H1 (cell line): ENCODE data around the gene GPSM1. TPM values are rescaled to one million over a fixed set of nuclear protein-coding genes. Genes with fewer than 3 reads are reported as not detected.

ENCODE experiments used
- CTCF ChIA-PET: fragments of 300-600 bp; sonication (Branson Sonifier 250); formaldehyde crosslinking; loops from one replicate; lab custom pipeline; 2021; ENCODE audit not compliant: partially characterized antibody; lab: Charles Lee
- POLR2A ChIA-PET: fragments of 300-600 bp; sonication (Branson Sonifier 250); formaldehyde crosslinking; loops from one replicate; lab custom pipeline; 2021; ENCODE audit warnings: inconsistent platforms; ENCODE audit not compliant: partially characterized antibody; lab: Charles Lee
- DNase-seq, 2 experiments: peaks; one replicate each; pipeline versions ENCODE4 v3.0.0 to v3.0.0-alpha.2; 2010 to 2022; ENCODE audit warnings: low spot score in 2 of 2, low read depth in 1 of 2, mixed read lengths in 1 of 2
- FAIRE-seq: peaks from 2 replicates; lab custom pipeline; 2011; peaks lifted over from hg19 to GRCh38; lab: Jason Lieb, UNC
- H2AFZ ChIP-seq: 2 replicates; pipeline ENCODE4 v1.8.1; 2012; ENCODE audit warnings: low read length, inconsistent platforms
- H2AK5ac ChIP-seq: 2 replicates; pipeline ENCODE4 v1.6.1; 2013; ENCODE audit warnings: low read depth, low read length
- H2BK120ac ChIP-seq: replicated peaks from 2 replicates; pipeline ENCODE3; 2013; ENCODE audit warnings: low read depth, low read length, inconsistent platforms
- H2BK12ac ChIP-seq: 2 replicates; pipeline ENCODE4 v1.6.1; 2013; ENCODE audit warnings: low read depth, low read length
- H2BK15ac ChIP-seq: 2 replicates; pipeline ENCODE4 v1.6.1; 2013; ENCODE audit warnings: low read length
- H2BK20ac ChIP-seq: 2 replicates; pipeline ENCODE4 v1.6.1; 2013; ENCODE audit warnings: low read length
- H2BK5ac ChIP-seq: 2 replicates; pipeline ENCODE4 v1.6.1; 2013; ENCODE audit warnings: low read depth, low read length
- H3K14ac ChIP-seq: 2 replicates; pipeline ENCODE4 v1.6.1; 2013; ENCODE audit warnings: inconsistent platforms; ENCODE audit not compliant: insufficient read length
- H3K18ac ChIP-seq: 2 replicates; pipeline ENCODE4 v1.6.1; 2013; ENCODE audit warnings: low read length; ENCODE audit errors: extremely low read depth
- H3K23ac ChIP-seq: 2 replicates; pipeline ENCODE4 v1.6.1; 2013; ENCODE audit warnings: inconsistent platforms; ENCODE audit not compliant: insufficient read length
- H3K23me2 ChIP-seq: 2 replicates; pipeline ENCODE4 v1.6.1; 2013; ENCODE audit warnings: low read depth, low read length
- H3K27ac ChIP-seq: 2 replicates; pipeline ENCODE4 v1.6.1; 2011; ENCODE audit warnings: low read depth, low read length, inconsistent platforms
- H3K27me3 ChIP-seq, 4 experiments: replicated peaks in 1 of 4; 1 replicate in 1 of 4; 2 replicates in 3 of 4; pipeline versions ENCODE4 v1.6.1 to v1.8.1; 2011 to 2013; ENCODE audit warnings: low read length in 3 of 4, mild to moderate bottlenecking in 3 of 4, inconsistent platforms in 2 of 4, mixed read lengths in 2 of 4, moderate library complexity in 1 of 4; ENCODE audit not compliant: control insufficient read depth in 3 of 4, insufficient read depth in 3 of 4; ENCODE audit errors: extremely low read depth in 1 of 4
- H3K36me3 ChIP-seq, 4 experiments: 2 replicates each; pipeline versions ENCODE4 v1.6.1 to v1.8.1; 2011 to 2013; ENCODE audit warnings: mild to moderate bottlenecking in 4 of 4, low read length in 3 of 4, moderate library complexity in 2 of 4, control low read depth in 1 of 4, inconsistent platforms in 1 of 4; ENCODE audit not compliant: insufficient read depth in 4 of 4, control insufficient read depth in 2 of 4
- H3K4ac ChIP-seq: replicated peaks from 2 replicates; pipeline ENCODE3; 2013; ENCODE audit warnings: low read length, low read depth, mixed read lengths, inconsistent platforms; ENCODE audit not compliant: insufficient read length
- H3K4me1 ChIP-seq, 4 experiments: replicated peaks in 1 of 4; 1 replicate in 1 of 4; 2 replicates in 3 of 4; pipeline versions ENCODE4 v1.6.1 to v1.8.1; 2011 to 2013; ENCODE audit warnings: low read length in 3 of 4, inconsistent platforms in 2 of 4, mixed read lengths in 1 of 4; ENCODE audit not compliant: insufficient read depth in 4 of 4, control insufficient read depth in 3 of 4
- H3K4me2 ChIP-seq, 2 experiments: 2 replicates each; pipeline versions ENCODE4 v1.6.1 to v1.8.1; 2011 to 2013; ENCODE audit warnings: low read depth in 2 of 2, low read length in 2 of 2, control low read depth in 1 of 2, inconsistent platforms in 1 of 2, mild to moderate bottlenecking in 1 of 2; ENCODE audit not compliant: insufficient read depth in 1 of 2
- H3K4me3 ChIP-seq, 4 experiments: fragments of 200-600, 300-600 bp in 1 of 4; sonication (generic), shearing (Covaris generic), sonication (Bioruptor Twin) in 1 of 4; 2 replicates each; pipeline versions ENCODE4 v1.5.1 to v1.8.1; 2011 to 2016; ENCODE audit warnings: low read length in 4 of 4, low read depth in 3 of 4, control low read depth in 2 of 4, inconsistent platforms in 2 of 4, mild to moderate bottlenecking in 2 of 4, mixed read lengths in 1 of 4, moderate library complexity in 1 of 4; ENCODE audit not compliant: insufficient read depth in 2 of 4; ENCODE audit errors: extremely low read depth in 1 of 4
- H3K56ac ChIP-seq: replicated peaks from 2 replicates; pipeline ENCODE3; 2013; ENCODE audit warnings: low read depth, mild to moderate bottlenecking, mixed read lengths, low read length, inconsistent platforms; ENCODE audit not compliant: insufficient read length
- H3K79me1 ChIP-seq: 2 replicates; pipeline ENCODE4 v1.6.1; 2013; ENCODE audit warnings: low read depth, low read length, control low read depth
- H3K79me2 ChIP-seq, 2 experiments: 2 replicates each; pipeline versions ENCODE4 v1.6.1 to v1.8.1; 2012 to 2013; ENCODE audit warnings: low read length in 2 of 2, mild to moderate bottlenecking in 2 of 2, inconsistent platforms in 1 of 2; ENCODE audit not compliant: insufficient read depth in 2 of 2, control insufficient read depth in 1 of 2
- H3K9ac ChIP-seq, 4 experiments: replicated peaks in 1 of 4; 1 replicate in 1 of 4; 2 replicates in 3 of 4; pipeline versions ENCODE4 v1.6.1 to v1.8.1; 2011 to 2013; ENCODE audit warnings: low read depth in 3 of 4, low read length in 3 of 4, control low read depth in 2 of 4, mild to moderate bottlenecking in 2 of 4, moderate library complexity in 2 of 4, inconsistent platforms in 1 of 4; ENCODE audit errors: extremely low read depth in 1 of 4
- H3K9me3 ChIP-seq, 2 experiments: 2 replicates each; pipeline versions ENCODE4 v1.6.1 to v1.8.1; 2012 to 2013; ENCODE audit warnings: mild to moderate bottlenecking in 2 of 2, moderate library complexity in 2 of 2, control low read depth in 1 of 2, inconsistent platforms in 1 of 2, low read depth in 1 of 2, low read length in 1 of 2, mixed read lengths in 1 of 2; ENCODE audit not compliant: insufficient read depth in 2 of 2
- H4K20me1 ChIP-seq, 2 experiments: replicated peaks in 1 of 2; 2 replicates each; pipeline versions ENCODE3 to v1.8.1; 2011 to 2013; ENCODE audit warnings: inconsistent platforms in 2 of 2, low read length in 2 of 2, mild to moderate bottlenecking in 1 of 2; ENCODE audit not compliant: insufficient read depth in 2 of 2, control insufficient read depth in 1 of 2
- H4K5ac ChIP-seq: 2 replicates; pipeline ENCODE4 v1.6.1; 2013; ENCODE audit warnings: low read length, low read depth, mixed read lengths, inconsistent platforms; ENCODE audit not compliant: insufficient read length
- H4K8ac ChIP-seq: 2 replicates; pipeline ENCODE4 v1.8.0; 2013; ENCODE audit warnings: mild to moderate bottlenecking, moderate library complexity, low read length, inconsistent platforms; ENCODE audit not compliant: insufficient read depth; ENCODE audit errors: extremely low read depth
- H4K91ac ChIP-seq: replicated peaks from 2 replicates; pipeline ENCODE3; 2013; ENCODE audit warnings: low read length, mixed read lengths, inconsistent platforms; ENCODE audit not compliant: insufficient read length
- CBX8 ChIP-seq: fragments of 300-800, 300-1000 bp; sonication (generic); IDR thresholded peaks from 2 replicates; pipeline ENCODE4 v1.7.1; 2016; ENCODE audit warnings: low read depth, low read length, borderline replicate concordance
- CEBPB ChIP-seq: IDR thresholded peaks from 2 replicates; pipeline ENCODE4 v1.6.1; 2012; ENCODE audit warnings: low read depth, low read length
- EGR1 ChIP-seq: IDR thresholded peaks from 2 replicates; pipeline ENCODE4 v1.6.1; 2011; ENCODE audit warnings: low read depth, low read length, borderline replicate concordance
- GABPA ChIP-seq: IDR thresholded peaks from 2 replicates; pipeline ENCODE4 v1.6.1; 2011; ENCODE audit warnings: mild to moderate bottlenecking, low read length, moderate library complexity, borderline replicate concordance; ENCODE audit not compliant: insufficient read depth
- KDM5A ChIP-seq: fragments of 200-600 bp; IDR thresholded peaks from 2 replicates; pipeline ENCODE4 v1.7.1; 2012; ENCODE audit warnings: mild to moderate bottlenecking, low read length, inconsistent platforms, mixed read lengths
- MAFK ChIP-seq: IDR thresholded peaks from 2 replicates; pipeline ENCODE4 v1.6.1; 2012; ENCODE audit warnings: low read depth, mild to moderate bottlenecking, improper control_type of control experiment, low read length
- POLR2A ChIP-seq, 2 experiments: IDR thresholded peaks; 1 replicate in 1 of 2; 2 replicates in 1 of 2; pipeline ENCODE4 v1.6.1; 2011; ENCODE audit warnings: low read depth in 2 of 2, low read length in 2 of 2, mild to moderate bottlenecking in 2 of 2; ENCODE audit errors: control extremely low read depth in 1 of 2
- RAD21 ChIP-seq, 2 experiments: IDR thresholded peaks in 1 of 2; conservative IDR thresholded peaks in 1 of 2; 2 replicates each; pipeline ENCODE4 v1.6.1; 2011; ENCODE audit warnings: low read depth in 2 of 2, low read length in 2 of 2, improper control_type of control experiment in 1 of 2, inconsistent platforms in 1 of 2, mild to moderate bottlenecking in 1 of 2, moderate library complexity in 1 of 2
- RFX5 ChIP-seq: IDR thresholded peaks from 2 replicates; pipeline ENCODE4 v1.6.1; 2011; ENCODE audit warnings: low read depth, low read length, improper control_type of control experiment, borderline replicate concordance
- ZNF274 ChIP-seq: IDR thresholded peaks from 2 replicates; pipeline ENCODE4 v1.7.0; 2012; ENCODE audit warnings: low read length, borderline replicate concordance; ENCODE audit errors: extremely low read depth
- WGBS, 2 experiments: shearing (Covaris generic) in 1 of 2; methylation state at CpG; one replicate each; pipeline versions ENCODE4 v1.1.6 to v1.1.7; 2013 to 2015; ENCODE audit warnings: low lambda C conversion rate in 2 of 2, mixed read lengths in 2 of 2, inconsistent platforms in 1 of 2, low coverage in 1 of 2, missing lambda C conversion rate in 1 of 2; ENCODE audit not compliant: insufficient replicate concordance in 2 of 2, insufficient coverage in 1 of 2, insufficient read length in 1 of 2; ENCODE audit errors: extremely low coverage in 1 of 2, missing lambda C conversion rate in 1 of 2; 5-methylcytosine and 5-hydroxymethylcytosine counted together
- polyA plus RNA-seq, 7 experiments: library from polyadenylated mRNA; depleted of rRNA in 3 of 7; stranded (reverse) in 5 of 7; unstranded in 2 of 7; fragments of >200 nt in 5 of 7; fragments of 200-250 nt in 2 of 7; gene quantifications; 1 replicate in 5 of 7; 2 replicates in 1 of 7; 4 replicates in 1 of 7; pipeline versions ENCODE4 v1.2.1 to v1.2.3, GENCODE V29; 2011 to 2013; ENCODE audit warnings: missing spikeins in 2 of 7, mixed read lengths in 2 of 7
- total RNA-seq: library from RNA; stranded (reverse); fragmentation: NEBNext Ultra II Directional; extraction: Animal tissue kit (Norgen Biotek cat#: 25700); gene quantifications from 2 replicates; pipeline ENCODE4 v1.2.1, GENCODE V29; 2021
- TF ChIP-seq, protein P1 (sequence below): IDR thresholded peaks from 2 replicates; pipeline ENCODE4 v1.6.1; 2012; ENCODE audit warnings: inconsistent platforms

The GPSM1 gene
- total and polyA plus RNA-seq, 2 of the 8 experiments (the other 6 are each of a cell fraction or from before 2014, with no cell fraction given), result 12.8 to 18.0 TPM

DNA sequence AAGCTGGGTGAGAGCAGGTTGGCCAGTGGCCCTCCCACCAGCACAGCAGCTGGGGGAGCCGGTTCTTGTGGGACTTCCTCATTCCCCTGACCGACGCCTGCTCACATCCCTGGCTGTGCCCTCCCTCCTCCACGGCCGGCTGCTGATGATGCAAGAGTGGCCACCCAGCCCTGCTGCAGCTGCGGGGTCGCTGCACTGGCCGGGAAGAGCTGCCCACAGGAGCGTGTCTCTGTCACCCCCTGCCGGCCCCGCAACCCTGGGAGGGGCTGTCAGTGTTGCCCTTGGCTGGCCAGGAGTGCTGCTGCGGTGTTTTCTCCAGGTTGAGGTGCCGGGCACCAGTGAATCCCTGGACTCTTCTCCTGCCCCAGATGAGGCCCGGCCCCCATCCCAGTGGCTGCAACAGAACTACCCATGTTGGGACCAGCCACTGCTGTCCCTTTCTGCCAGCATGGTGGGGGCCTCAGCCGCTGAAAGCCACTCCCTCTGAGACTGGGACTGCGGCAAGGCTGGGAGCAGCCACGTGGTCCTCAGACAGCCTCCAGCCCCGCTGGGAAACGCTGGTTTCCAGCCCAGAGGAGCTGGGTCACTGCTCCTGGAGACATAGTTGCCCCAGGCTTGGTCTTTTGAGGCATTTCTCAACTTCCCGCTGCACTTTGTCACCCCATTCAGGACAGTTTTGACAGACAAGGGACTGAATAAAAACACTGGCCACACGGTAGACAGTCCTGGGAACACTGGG is 45.4 kb downstream of the GPSM1 start:
- H2BK5ac ChIP-seq, result no peak overlapping the region
- ChIA-PET CTCF (interaction anchor here (0.7 to 3.0 kb wide), 4 partner anchors 10 to 60 kb away, joined by 3 to 19 read pairs (median 10); partner anchors contain the start of gene DNLZ), POLR2A (interaction anchor here (0.9 to 7.2 kb wide), 12 partner anchors 6 to 66 kb away, joined by 3 to 43 read pairs (median 8); partner anchors contain the start of gene DNLZ)
- no peak for FAIRE-seq
- H3K4ac ChIP-seq, result no peak overlapping the region
- H3K79me2 ChIP-seq, result no peaks in the 10 kb centered on the region
- no peak overlapping the region for H2BK120ac ChIP-seq
- H3K4me2 ChIP-seq, result no peak overlapping the region
- no peak overlapping the region for H3K18ac ChIP-seq
- H2AK5ac ChIP-seq, result no peak overlapping the region
- TF ChIP-seq, protein P1, sequence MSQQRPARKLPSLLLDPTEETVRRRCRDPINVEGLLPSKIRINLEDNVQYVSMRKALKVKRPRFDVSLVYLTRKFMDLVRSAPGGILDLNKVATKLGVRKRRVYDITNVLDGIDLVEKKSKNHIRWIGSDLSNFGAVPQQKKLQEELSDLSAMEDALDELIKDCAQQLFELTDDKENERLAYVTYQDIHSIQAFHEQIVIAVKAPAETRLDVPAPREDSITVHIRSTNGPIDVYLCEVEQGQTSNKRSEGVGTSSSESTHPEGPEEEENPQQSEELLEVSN, result no peak
- TF ChIP-seq GABPA, result no peak
- no peak for TF ChIP-seq KDM5A
- no peak for TF ChIP-seq RFX5
- TF ChIP-seq POLR2A (IDR thresholded peaks at IDR 0.05; ENCODE audit: control extremely low read depth in 1 of 2, low read depth in 2 of 2, low read length in 2 of 2), result no peak
- TF ChIP-seq RAD21 (IDR thresholded peaks at IDR 0.05 in 1 of 2, conservative IDR thresholded peaks at IDR 0.05 in 1 of 2; ENCODE audit: low read depth in 2 of 2, low read length in 2 of 2), result 0 out of 4 replicates have a peak, but pooled peaks of 1 of the 2 experiments have one; percentile 1
- peak; percentile 74 for TF ChIP-seq CEBPB
- TF ChIP-seq MAFK, result no peak
- TF ChIP-seq EGR1, result no peak
- TF ChIP-seq CBX8, result no peak
- TF ChIP-seq ZNF274, result no peak
- TF ChIP-seq, all 59 proteins: peak for 2
- Histone ChIP-seq H3K4me1 (no peaks in the 10 kb centered on the region), H3K23me2 (no peaks in the 10 kb centered on the region), H3K14ac (no peak overlapping the region), H4K91ac (no peak overlapping the region), H2AFZ (no peak overlapping the region), H3K9me3 (no peaks in the 10 kb centered on the region), H2BK12ac (no peak overlapping the region), H3K79me1 (no peaks in the 10 kb centered on the region), H3K56ac (peak overlapping the region; percentile 23), H4K5ac (no peak overlapping the region), H2BK15ac (no peak overlapping the region), H3K27me3 (no peaks in the 10 kb centered on the region), H4K8ac (peak overlapping the region; percentile 57; the same call in 1 of the 2 replicates), H3K36me3 (peaks cover 0 to 4% (median 0%) of the 10 kb centered on the region in 4 experiments; a peak in 4 of 8 replicates), H3K9ac (no peak overlapping the region), H3K4me3 (no peak overlapping the region), H2BK20ac (no peak overlapping the region), H3K23ac (no peak overlapping the region), H3K27ac (no peak overlapping the region; the same call in 1 of the 2 replicates), H4K20me1 (peaks cover 5 to 7% of the 10 kb centered on the region in 2 experiments)
- 82% methylated on average over 13 of the region's 21 CpGs; no CpG with 5 or more reads in 1 of the 2 experiments for WGBS, 2 experiments
- no peak for DNase-seq
